Measurements from ENCODE around the gene SWT1. TPM values are rescaled to one million over a fixed set of nuclear protein-coding genes. Genes with fewer than 3 reads are reported as not detected.
"Not testable (repeated sequence)": the region's sequence is repeated elsewhere in the genome, so short reads cannot be mapped to it uniquely, and the experiment has no call there.

SWT1 gene
- total RNA-seq, 1 experiment from 2014 or later: 6.2 TPM

GRCh38 chr1:185166106-185166505 is 9.1 kb downstream of the SWT1 start:
- no peak for DNase-seq (ENCODE audit: low spot score)

DNA sequence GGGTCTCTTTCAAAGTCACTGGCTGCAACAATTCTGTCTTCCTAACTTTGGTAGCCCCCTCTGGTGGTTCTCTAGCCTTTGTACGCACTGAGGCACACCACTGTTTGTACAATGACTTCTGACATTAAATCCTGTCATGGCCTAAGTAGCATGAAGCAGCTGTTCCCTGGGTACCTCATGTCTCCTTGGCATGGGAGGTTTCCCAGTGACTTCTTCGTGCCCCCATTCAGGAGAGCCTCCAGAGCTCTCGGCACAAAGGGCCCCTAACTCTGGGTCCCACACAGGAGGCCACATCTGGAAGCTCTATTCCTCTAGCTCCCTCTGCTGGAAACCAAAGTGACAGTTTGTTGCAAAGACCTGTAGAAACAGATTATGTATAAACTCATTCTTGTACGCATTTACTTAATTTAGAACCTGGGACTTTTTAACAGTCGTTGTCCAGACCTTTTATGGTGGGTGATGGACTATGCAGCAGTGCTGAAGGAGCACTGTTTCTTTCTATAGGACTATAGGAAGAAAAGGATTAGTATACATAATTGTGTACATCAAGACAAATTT is 13.4 kb downstream of the SWT1 start:
- DNase-seq (ENCODE audit: low spot score): peak; percentile 62

DNA sequence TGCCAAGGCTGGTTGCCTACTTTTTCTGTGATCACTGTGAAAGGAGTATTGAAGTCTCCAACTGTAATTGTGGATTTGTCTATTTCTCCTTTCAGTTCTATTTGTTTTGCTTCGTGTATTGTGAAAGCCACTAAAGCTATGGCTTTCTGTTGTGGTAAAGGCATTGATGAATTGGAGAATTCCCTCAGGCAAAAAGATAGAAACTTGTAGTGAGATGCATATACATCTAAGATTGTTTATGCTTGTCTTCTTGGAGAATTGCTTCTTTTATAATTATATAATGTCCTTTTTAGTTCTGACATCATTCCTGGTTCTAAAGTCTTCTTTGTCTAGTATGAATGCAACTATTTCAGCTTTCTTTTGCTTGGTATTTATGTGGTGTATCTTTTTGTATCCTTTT is 36.8 kb downstream of the SWT1 start:
- no peak for DNase-seq (ENCODE audit: low spot score)

DNA sequence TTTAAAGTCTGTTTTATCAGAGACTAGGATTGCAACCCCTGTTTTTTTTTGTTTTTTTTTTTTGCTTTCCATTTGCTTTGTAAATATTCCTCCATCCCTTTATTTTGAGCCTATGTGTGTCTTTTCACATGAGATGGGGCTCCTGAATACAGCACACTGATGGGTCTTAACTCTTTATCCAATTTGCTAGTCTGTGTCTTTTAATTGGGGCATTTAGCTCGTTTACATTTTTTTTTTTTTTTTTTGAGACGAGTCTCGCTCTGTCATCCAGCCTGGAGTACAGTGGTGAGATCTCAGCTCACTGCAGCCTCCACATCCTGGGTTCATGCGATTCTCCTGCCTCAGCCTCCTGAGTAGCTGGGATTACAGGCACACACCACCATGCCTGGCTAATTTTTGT is 41.7 kb downstream of the SWT1 start:
- DNase-seq (ENCODE audit: low spot score): not testable (repeated sequence)

DNA sequence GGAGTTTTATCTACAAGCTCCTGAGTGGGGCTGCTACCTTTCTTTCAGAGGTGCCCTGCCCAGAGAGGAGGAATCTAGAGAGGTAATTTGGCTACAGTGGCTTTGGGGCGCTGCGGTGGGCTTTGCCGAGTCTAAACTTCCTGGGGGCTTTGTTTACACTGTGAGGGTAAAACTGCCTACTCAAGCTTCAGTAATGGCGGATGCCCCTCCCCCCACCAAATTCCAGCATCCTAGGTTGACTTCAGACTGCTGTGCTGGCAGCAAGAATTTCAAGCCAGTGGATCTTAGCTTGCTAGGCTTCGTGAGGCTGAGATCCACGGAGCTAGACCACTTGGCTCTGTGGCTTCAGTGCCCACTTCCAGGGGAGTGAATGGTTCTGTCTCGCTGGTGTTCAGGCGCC is 43.9 kb downstream of the SWT1 start:
- DNase-seq (ENCODE audit: low spot score): no peak

- no peak for DNase-seq (ENCODE audit: low spot score)
Measured at GRCh38 chr1:185207170-185207569, 50.2 kb downstream of the SWT1 start.

DNA sequence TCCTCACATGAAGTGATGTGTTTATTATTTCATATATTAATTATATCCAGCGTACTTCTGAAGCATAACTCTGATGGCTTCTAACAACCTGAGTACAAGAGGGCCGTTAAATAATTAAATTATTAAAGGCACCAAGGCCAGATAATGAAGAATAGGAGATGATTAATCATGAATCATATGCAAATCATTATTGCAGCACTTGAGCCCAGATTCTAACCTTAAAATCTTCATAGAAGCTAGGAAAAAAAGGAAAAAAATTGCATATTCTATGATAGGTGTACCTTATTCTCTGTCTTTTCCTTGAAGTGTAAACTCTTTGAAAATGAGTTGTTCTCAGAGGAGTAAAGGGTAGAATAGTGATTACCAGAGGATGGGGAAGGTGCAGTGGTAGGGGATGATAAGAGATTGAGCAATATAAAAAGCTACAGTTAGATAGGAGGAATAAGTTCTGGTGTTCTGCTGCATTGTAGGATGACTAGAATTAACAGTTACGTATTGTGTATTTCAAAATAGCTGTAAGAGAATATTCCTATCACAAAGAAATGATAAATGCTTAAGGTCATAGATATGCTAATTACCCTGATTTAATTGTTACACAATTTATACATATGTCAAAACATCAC is 51.1 kb downstream of the SWT1 start:
- DNase-seq (ENCODE audit: low spot score): no peak

DNA sequence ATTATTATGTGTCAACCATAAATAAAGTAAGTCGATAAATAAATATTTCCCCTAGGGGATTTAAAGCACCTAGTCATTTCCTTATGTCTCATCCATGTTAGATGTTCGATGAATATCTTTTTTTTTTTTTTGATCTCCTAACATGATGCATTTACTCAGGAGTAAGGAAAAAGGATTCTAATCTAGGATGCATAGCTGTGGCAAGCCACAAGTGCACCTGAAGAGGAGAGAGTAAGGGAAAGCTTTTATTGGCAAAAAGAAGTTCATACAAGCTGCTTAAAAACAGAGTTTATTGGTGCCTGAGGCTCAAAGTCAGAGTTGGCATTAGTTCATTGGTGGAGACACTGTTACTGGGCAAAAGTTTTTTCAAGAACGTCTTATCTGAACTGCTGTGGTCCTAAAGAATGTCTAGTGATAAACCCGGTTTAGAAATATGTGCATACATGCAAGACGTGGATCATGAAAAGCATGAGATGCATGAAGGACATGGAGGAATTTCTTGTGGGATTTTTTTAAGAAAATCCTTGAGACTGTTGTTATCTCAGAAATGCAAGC is 51.7 kb downstream of the SWT1 start:
- peak; percentile 21 for DNase-seq (ENCODE audit: low spot score)

DNA sequence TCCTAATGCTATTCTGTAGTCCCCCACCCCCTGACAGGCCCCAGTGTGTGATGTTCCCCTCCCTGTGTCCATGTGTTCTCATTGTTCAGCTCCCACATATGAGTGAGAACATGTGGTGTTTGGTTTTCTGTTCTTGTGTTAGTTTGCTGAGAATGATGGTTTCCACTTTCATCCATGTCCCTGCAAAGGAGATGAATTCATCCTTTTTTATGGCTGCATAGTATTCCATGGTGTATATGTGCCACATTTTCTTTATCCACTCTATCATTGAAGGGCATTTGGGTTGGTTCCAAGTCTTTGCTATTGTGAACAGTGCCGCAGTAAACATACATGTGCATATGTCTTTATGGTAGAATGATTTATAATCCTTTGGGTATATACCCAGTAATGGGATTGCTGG is 52.4 kb downstream of the SWT1 start:
- DNase-seq (ENCODE audit: low spot score): not testable (repeated sequence)

DNA sequence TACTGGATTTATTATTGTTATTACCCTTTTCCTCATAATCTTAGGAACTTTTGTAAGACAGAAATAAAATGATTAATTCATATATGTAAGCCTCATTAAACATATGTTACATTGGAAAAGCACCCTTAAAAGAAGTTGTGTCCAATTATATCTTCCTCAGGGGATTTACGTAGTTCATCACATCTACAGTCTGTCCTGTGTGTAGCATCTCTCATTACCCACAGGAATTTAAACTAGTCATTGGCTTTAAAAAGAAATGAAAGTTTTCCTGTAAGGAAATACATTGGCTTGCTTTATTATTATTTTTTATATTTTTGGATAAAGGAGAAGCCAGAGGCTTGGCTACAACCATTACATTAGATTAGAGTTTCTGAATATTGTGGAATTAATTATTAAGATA is 56.1 kb downstream of the SWT1 start:
- DNase-seq (ENCODE audit: low spot score): no peak

GRCh38 chr1:185215911-185216310 is 58.9 kb downstream of the SWT1 start:
- no peak for DNase-seq (ENCODE audit: low spot score)

DNA sequence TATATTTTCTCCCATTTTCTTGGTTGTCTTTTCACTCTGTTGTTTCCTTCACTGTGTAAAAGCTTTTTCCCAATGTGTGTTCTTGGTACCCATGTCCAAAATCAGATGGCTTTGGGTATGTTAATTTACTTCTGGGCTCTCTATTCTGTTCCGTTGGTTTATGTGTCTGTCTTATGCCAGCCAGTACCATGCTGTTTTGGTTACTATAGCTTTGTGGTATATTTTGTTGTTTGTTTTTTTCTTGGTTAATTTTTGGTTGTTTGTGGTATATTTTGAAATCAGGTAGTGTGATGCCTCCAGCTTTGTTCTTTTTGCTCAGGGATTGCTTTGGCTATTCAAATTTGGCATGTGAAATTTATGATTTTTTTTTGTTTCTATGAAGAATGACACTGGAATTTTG is 67.2 kb downstream of the SWT1 start:
- DNase-seq (ENCODE audit: low spot score): no peak

DNA sequence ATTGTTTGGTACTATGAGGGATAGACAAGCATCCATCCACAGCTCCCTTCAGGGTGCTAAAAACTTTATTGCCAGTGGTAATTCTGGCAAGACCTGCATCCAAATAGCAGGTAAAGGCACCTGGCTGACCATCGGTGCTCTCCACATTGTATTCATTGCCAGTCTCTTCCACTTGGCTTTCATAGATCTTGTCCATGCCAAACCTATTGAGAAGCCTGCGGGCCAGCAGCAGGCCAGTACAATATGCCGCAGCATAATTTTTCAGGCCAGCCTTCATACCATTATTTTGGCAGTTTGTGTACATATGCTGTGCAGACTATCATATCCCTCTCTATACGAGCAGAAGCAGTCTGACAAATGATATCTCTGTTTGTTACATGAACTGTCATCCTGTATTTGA is 70.2 kb downstream of the SWT1 start:
- DNase-seq (ENCODE audit: low spot score): no peak

- no peak for DNase-seq (ENCODE audit: low spot score)
Measured at GRCh38 chr1:185228979-185229378, 72.0 kb downstream of the SWT1 start.

DNA sequence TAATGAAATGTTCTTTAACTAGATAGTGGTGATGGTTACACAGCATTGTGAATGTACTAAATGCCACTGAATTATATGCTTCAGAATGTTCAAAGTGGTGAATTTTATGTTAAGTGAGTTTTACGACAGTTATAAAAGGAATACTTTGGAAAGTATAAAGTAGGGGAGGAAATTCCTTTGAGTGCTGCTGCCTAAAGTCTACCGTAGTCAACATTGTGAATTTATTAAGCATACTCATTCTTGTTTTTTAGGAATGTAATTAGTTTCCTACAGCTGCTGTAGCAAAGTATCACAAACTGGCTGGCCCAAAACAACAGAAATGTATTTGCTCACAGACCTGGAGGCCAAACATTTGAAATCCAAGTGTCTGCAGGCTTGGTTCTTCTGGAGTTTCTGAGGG is 73.0 kb downstream of the SWT1 start:
- no peak for DNase-seq (ENCODE audit: low spot score)

- no peak for DNase-seq (ENCODE audit: low spot score)
Measured at GRCh38 chr1:185232874-185233273, 75.9 kb downstream of the SWT1 start.

DNA sequence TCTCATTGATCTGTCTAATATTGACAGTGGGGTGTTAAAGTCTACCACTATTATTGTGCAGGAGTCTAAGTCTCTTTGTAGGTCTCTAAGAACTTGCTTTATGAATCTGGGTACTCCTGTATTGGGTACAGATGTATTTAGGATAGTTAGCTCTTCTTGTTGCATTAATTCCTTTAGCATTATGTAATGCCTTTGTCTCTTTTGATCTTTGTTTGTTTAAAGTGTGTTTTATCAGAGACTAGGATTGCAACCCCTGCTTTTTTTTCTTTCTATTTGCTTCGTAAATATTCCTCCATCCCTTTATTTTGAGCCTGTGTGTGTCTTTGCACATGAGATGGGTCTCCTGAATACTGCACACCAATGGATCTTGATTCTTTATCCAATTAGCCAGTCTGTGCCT is 77.2 kb downstream of the SWT1 start:
- not testable (repeated sequence) for DNase-seq (ENCODE audit: low spot score)

DNA sequence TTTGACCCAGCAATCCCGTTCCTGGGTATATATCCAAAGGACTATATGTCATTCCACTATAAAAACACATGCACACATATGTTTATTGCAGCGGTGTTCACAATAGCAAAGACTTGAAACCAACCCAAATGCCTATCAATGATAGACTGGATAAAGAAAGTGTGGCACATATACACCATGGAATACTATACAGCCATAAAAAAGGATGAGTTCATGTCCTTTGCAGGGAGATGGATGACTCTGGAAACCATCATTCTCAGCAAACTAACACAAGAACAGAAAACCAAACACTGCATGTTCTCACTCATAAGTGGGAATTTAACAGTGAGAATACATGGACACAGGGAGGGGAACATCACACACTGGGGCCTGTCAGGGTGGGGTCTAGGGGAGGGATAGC is 80.2 kb downstream of the SWT1 start:
- not testable (repeated sequence) for DNase-seq (ENCODE audit: low spot score)

DNA sequence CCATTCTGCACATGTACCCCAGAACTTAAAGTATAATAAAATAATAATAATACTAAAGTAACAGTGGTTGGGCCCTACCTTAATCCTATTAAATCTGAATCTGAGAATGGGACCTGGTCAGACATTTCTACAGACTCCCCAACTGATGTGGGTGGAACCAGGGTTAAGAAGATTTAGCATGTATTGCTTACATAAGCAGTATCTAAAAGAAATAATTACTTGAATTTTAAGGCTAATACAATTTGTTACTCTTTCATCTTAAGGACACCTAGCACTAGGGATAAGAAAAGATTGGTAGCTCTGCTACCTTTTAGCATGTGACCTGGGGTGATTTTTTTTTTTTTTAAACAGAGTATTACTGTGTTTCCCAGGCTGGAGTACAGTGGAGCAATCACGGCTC is 80.7 kb downstream of the SWT1 start:
- DNase-seq (ENCODE audit: low spot score): no peak

DNA sequence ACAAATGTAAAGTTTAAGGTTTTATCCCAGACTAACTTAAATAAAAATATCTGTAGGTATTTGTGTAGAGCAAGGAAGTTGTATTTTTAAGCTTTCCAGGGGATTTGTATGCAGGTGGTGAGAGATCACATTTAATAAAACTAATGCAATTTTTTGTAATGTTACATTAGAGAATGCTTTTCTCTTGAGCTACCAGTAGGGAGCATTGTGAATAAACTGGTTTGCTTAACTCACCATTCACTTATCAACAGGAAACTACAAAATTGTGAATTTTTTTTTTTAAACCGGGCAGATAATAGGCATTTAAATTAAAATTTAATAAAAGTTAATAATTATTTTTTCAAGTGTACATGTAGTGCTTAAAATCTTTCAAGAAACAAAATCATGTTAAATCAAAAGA is 81.5 kb downstream of the SWT1 start:
- DNase-seq (ENCODE audit: low spot score): no peak

DNA sequence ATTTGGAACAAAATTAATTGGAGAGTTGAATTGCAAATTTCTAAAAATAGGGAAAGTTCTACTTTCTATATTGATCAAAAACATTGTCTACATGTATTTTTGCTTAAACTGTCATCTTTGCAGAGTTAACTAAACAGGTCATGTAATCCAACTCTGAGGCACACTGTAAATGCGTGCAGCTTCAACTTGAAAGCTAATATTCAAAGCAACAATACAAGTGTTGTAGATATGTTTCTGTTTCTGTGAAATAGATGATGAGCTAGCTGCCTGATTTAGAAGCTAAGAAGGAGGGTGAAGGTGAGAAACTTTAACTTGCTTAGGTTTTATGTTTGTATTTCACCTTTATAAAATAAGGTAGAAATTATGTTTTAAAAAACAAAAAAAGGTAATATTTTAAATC is 82.9 kb downstream of the SWT1 start:
- no peak for DNase-seq (ENCODE audit: low spot score)

GRCh38 chr1:185241127-185241526 is 84.2 kb downstream of the SWT1 start:
- no peak for DNase-seq (ENCODE audit: low spot score)

DNA sequence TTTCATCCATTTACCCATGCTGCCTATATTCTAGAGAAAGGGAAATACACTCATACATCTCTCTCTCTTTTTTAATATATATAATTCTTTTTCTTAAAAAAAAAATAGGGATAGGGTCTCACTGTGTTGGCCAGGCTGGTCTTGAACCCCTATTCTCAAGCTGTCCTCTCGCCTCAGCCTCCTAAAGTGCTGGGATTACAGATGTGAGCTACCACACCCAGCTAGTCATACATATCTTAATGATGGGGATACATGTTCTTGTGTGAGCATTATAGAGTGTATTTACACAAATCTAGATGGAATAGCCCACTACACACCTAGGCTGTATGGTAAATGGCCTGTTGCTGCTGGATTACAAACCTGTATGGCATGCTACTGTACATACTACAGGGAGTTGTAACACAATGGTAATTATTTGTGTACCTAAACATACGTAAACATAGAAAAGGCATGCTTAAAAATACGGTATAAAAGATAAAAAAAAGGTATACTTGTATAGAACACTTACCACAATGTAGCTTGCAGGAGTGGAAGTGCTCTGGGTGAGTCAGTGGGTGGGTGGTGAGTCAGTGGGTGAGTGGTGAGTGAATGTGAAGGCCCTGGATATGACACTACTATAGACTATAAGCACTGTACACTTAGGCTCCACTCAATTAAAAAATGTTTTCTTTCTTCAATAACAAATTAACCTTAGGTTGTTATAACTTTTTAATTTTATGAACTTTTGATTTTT is 87.2 kb downstream of the SWT1 start:
- DNase-seq (ENCODE audit: low spot score): peak; percentile 75
